Lower lobe of right lung (tissue), 2 donors: ENCODE measurements around the gene DUOX2. TPM values are rescaled to one million over a fixed set of nuclear protein-coding genes. Genes with fewer than 3 reads are reported as not detected.

Experiments used
- ATAC-seq, 2 donors: fragments of 200-7000 bp; cut with Tn5 transposase; one replicate each; pipeline ENCODE4 v1.9.1; 2020 to 2022; ENCODE audit warnings: mild to moderate bottlenecking in 2 of 2, moderate library complexity in 2 of 2
- DNase-seq: peaks from one replicate; pipeline ENCODE4 v3.0.0-alpha.2; 2020
- H3K27ac ChIP-seq: fragments of 200-600 bp; one replicate; pipeline ENCODE4 v1.8.0; 2022
- H3K27me3 ChIP-seq: fragments of 200-600 bp; one replicate; pipeline ENCODE4 v1.8.0; 2022; ENCODE audit warnings: low read depth
- H3K36me3 ChIP-seq: fragments of 200-600 bp; one replicate; pipeline ENCODE4 v1.8.0; 2022; ENCODE audit warnings: mild to moderate bottlenecking
- H3K4me1 ChIP-seq: fragments of 200-600 bp; one replicate; pipeline ENCODE4 v1.8.0; 2022
- H3K4me3 ChIP-seq: fragments of 200-600 bp; one replicate; pipeline ENCODE4 v1.8.0; 2022; ENCODE audit warnings: mild to moderate bottlenecking
- H3K9me3 ChIP-seq: fragments of 200-600 bp; one replicate; pipeline ENCODE4 v1.8.0; 2022
- intact Hi-C: fragments of 100-400 bp; cut with DNase I; formaldehyde crosslinking; loops from one replicate; pipeline ENCODE4 v1.11.0; 2022
- total RNA-seq: library from RNA; stranded (reverse); fragmentation: NEBNext Ultra II Directional; extraction: Animal tissue kit (Norgen Biotek cat#: 25700); gene quantifications from one replicate; pipeline ENCODE4 v1.2.1, GENCODE V29; 2021
- TF ChIP-seq, protein P1 (sequence below): fragments of 200-600 bp; IDR thresholded peaks from one replicate; pipeline ENCODE4 v1.8.0; 2022; ENCODE audit warnings: antibody characterized with exemption, mild to moderate bottlenecking
- donor health status: DM: no; HTN: yes; CAD: no; lungs with severe emphysema.

Gene DUOX2
- total RNA-seq, 1 donor from 2014 or later, result 4.0 TPM

- no peak for DNase-seq
- Histone ChIP-seq H3K4me1 (peaks cover 12% of the 10 kb centered on the region), H3K27me3 (no peaks in the 10 kb centered on the region), H3K4me3 (no peak overlapping the region), H3K9me3 (no peaks in the 10 kb centered on the region), H3K27ac (no peak overlapping the region), H3K36me3 (peaks cover 64% of the 10 kb centered on the region)
- intact Hi-C loops, result no loop called here
- no peak for ATAC-seq
- TF ChIP-seq, protein P1, sequence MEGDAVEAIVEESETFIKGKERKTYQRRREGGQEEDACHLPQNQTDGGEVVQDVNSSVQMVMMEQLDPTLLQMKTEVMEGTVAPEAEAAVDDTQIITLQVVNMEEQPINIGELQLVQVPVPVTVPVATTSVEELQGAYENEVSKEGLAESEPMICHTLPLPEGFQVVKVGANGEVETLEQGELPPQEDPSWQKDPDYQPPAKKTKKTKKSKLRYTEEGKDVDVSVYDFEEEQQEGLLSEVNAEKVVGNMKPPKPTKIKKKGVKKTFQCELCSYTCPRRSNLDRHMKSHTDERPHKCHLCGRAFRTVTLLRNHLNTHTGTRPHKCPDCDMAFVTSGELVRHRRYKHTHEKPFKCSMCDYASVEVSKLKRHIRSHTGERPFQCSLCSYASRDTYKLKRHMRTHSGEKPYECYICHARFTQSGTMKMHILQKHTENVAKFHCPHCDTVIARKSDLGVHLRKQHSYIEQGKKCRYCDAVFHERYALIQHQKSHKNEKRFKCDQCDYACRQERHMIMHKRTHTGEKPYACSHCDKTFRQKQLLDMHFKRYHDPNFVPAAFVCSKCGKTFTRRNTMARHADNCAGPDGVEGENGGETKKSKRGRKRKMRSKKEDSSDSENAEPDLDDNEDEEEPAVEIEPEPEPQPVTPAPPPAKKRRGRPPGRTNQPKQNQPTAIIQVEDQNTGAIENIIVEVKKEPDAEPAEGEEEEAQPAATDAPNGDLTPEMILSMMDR, result no peak
These were observed 35.1 kb upstream of the DUOX2 start for GRCh38 chr15:45149060-45149459.

GRCh38 chr15:45148076-45149059, 34.4 kb upstream of the DUOX2 start:
- Histone ChIP-seq H3K27ac (no peak overlapping the region), H3K4me3 (no peak overlapping the region), H3K9me3 (no peaks in the 10 kb centered on the region), H3K36me3 (peaks cover 71% of the 10 kb centered on the region), H3K4me1 (peaks cover 12% of the 10 kb centered on the region), H3K27me3 (no peaks in the 10 kb centered on the region)
- DNase-seq, result no peak
- intact Hi-C loops, result no loop called here
- TF ChIP-seq, protein P1, result no peak
- ATAC-seq, result no peak

- no peaks in the 10 kb centered on the region for H3K9me3 ChIP-seq
- no peaks in the 10 kb centered on the region for H3K27me3 ChIP-seq
- peaks cover 12% of the 10 kb centered on the region for H3K4me1 ChIP-seq
- intact Hi-C loops, result no loop called here
- no peak overlapping the region for H3K27ac ChIP-seq
- peaks cover 71% of the 10 kb centered on the region for H3K36me3 ChIP-seq
- no peak for ATAC-seq
- H3K4me3 ChIP-seq, result no peak overlapping the region
- DNase-seq, result no peak
- TF ChIP-seq, protein P1, result no peak
These were observed 33.6 kb upstream of the DUOX2 start for GRCh38 chr15:45147606-45148005.

DNA sequence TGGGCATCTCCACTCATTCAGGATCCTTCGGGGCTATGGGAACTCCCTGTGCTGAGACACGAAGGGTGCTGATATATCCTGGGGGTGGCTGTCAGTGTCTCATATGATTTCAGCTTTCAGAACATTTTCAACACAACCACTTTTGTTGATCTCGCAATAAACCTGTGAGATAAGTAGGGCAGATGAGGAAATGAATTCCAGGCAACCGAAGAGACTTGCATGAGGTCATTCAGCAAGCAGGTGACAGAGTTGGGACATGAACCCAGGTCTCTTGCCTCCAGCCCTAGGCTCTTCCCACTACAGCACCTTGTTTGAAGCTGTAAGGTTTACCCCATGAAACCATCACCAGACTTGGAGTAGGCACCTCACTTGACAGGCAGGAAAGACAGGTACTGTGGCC, 32.4 kb upstream of the DUOX2 start:
- Histone ChIP-seq H3K27ac (peak overlapping the region; percentile 18), H3K36me3 (peaks cover 60% of the 10 kb centered on the region), H3K27me3 (no peaks in the 10 kb centered on the region), H3K4me3 (no peak overlapping the region), H3K9me3 (no peaks in the 10 kb centered on the region), H3K4me1 (peaks cover 12% of the 10 kb centered on the region)
- intact Hi-C loops, result no loop called here
- DNase-seq (no peak), ATAC-seq (peak; percentile 58 to 64)
- TF ChIP-seq, protein P1, result no peak

DNA sequence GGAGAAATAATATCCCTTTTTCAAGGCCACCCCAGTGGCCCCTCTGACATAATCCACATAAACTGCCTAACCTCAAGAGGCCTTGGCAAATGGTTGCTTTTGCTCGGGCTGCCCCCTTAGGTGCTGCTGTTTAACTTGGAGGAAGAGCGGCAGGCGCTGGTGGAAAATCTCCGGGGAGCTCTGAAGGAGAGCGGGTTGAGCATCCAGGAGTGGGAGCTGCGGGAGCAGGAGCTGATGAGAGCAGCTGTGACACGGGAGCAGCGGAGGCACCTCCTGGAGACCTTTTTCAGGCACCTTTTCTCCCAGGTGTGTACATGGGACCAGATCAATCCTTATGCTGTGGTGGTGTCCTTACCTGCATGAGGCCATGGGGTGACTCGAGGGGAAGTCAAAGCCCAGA, 30.8 kb upstream of the DUOX2 start:
- Histone ChIP-seq H3K36me3 (peaks cover 58% of the 10 kb centered on the region), H3K9me3 (no peaks in the 10 kb centered on the region), H3K27ac (no peak overlapping the region), H3K4me3 (no peak overlapping the region), H3K27me3 (no peaks in the 10 kb centered on the region), H3K4me1 (peaks cover 21% of the 10 kb centered on the region)
- TF ChIP-seq, protein P1, result no peak
- DNase-seq (no peak), ATAC-seq (no peak)
- intact Hi-C loops, result no loop called here
